Measurements from ENCODE around the gene UBE3C.
"Not testable (repeated sequence)": the region's sequence is repeated elsewhere in the genome, so short reads cannot be mapped to it uniquely, and the experiment has no call there.

Gene UBE3C

DNA sequence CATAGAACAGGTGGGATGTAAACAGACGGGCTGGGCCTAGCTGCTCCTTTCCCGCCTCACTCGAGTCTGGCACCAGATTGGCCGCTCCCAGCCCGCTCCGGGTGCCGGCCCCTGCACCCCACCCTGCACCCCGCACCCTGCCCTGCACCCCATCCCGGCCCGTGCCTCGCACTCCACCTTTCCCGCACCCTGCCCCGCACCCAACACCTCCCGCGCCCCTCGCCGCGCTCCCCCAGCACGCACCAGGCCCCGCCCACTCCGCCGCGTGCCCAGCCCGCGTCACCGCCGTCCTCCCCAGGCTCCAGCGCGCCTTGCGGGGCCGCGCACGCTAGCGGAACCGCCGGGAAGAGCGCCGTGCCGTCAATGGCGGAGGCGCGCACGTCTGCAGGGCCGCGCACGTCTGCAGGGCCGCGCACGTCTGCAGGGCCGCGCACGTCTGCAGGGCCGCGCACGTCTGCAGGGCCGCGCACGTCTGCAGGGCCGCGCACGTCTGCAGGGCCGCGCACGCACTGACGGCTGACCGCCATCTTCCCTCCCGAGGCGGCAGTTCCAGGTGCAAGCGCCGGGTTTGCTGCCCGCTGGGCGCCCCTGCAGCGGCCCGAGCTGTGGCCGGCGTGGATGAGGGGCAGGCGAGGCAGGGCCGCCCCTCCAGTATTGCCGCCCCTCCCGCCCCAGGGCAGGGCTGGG is at the start of gene UBE3C:
UBE3C (plus strand) TSS at position 503 of the 687 bp plus-strand sequence. CDS start 347 bp downstream, outside the sequence.
- TF ChIP-seq, protein P1, sequence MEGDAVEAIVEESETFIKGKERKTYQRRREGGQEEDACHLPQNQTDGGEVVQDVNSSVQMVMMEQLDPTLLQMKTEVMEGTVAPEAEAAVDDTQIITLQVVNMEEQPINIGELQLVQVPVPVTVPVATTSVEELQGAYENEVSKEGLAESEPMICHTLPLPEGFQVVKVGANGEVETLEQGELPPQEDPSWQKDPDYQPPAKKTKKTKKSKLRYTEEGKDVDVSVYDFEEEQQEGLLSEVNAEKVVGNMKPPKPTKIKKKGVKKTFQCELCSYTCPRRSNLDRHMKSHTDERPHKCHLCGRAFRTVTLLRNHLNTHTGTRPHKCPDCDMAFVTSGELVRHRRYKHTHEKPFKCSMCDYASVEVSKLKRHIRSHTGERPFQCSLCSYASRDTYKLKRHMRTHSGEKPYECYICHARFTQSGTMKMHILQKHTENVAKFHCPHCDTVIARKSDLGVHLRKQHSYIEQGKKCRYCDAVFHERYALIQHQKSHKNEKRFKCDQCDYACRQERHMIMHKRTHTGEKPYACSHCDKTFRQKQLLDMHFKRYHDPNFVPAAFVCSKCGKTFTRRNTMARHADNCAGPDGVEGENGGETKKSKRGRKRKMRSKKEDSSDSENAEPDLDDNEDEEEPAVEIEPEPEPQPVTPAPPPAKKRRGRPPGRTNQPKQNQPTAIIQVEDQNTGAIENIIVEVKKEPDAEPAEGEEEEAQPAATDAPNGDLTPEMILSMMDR (conservative IDR thresholded peaks at IDR 0.05; ENCODE audit: control insufficient read depth, insufficient read depth, low read depth, low read length): no peak
- H3K4me3 ChIP-seq (ENCODE audit: control insufficient read depth, low read depth, low read length): peak within 1 kb of the TSS; percentile 90

DNA sequence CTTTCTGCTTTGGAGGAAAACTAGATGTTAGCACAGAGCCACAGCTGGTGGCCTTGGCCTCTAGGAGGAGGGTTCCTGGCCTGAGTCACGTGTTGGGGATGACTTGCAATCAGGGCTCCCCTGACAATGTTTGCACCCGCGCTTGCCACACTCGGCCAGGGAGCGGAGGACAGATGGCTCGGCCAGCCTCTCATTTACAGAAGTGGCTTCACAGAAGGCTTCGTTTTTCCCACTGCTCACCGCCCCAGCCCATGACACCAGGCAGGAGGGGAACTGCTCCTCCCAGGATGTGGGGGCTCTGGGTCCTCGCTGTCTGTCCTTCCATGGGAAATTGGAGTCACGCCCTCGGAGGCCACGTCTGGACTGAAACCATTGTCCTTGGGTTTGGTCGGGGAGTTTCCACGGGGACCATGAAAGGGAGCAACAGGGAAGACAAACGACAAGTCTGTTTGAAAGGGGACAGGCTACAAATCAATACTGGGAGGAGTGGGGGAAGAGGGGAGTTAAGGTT is 49.6 kb upstream of the UBE3C start:
- TF ChIP-seq, protein P1 (conservative IDR thresholded peaks at IDR 0.05; ENCODE audit: control insufficient read depth, insufficient read depth, low read depth, low read length): no peak
- H3K4me3 ChIP-seq (ENCODE audit: control insufficient read depth, low read depth, low read length): no peak overlapping the region
- no peak for DNase-seq (ENCODE audit: low read depth)

More for the DNA sequence above, at the start of gene UBE3C:
- DNase-seq (ENCODE audit: low read depth): peak; percentile 85

DNA sequence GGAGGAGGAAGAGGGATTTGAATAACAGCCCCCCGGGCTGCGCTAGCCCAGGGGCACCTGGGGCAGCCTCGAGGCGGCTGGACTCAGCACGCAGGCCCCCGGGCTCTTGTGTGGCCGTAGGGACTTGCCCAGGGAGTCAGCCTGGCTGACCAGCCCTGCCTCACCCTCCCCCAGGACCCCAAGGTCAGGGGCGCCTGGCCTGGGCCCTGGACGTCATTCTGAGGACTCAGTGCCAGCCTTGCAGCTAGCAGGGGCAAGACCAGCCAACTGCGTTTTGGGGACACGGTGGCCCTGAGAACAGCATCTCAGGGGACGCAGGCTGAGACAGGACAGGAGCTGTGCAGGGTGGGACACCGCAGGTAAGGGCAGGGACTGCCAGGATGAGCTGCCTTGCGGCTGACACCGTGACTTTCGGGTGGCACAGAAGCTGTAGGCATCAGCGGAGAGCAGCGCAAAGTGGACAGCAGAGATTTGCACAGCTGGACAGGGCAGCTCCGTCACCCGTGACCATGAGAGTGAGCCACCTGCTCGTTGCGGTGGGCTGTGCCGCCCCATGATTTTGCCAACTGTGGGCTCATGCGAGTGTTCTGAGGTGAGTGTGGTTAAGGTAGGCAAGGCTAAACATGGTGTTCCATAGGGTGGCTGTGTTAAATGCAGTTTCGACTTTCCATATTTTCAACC is 48.1 kb upstream of the UBE3C start:
- H3K4me3 ChIP-seq (ENCODE audit: control insufficient read depth, low read depth, low read length): no peak overlapping the region
- TF ChIP-seq, protein P1 (conservative IDR thresholded peaks at IDR 0.05; ENCODE audit: control insufficient read depth, insufficient read depth, low read depth, low read length): no peak
- DNase-seq (ENCODE audit: low read depth): no peak

DNA sequence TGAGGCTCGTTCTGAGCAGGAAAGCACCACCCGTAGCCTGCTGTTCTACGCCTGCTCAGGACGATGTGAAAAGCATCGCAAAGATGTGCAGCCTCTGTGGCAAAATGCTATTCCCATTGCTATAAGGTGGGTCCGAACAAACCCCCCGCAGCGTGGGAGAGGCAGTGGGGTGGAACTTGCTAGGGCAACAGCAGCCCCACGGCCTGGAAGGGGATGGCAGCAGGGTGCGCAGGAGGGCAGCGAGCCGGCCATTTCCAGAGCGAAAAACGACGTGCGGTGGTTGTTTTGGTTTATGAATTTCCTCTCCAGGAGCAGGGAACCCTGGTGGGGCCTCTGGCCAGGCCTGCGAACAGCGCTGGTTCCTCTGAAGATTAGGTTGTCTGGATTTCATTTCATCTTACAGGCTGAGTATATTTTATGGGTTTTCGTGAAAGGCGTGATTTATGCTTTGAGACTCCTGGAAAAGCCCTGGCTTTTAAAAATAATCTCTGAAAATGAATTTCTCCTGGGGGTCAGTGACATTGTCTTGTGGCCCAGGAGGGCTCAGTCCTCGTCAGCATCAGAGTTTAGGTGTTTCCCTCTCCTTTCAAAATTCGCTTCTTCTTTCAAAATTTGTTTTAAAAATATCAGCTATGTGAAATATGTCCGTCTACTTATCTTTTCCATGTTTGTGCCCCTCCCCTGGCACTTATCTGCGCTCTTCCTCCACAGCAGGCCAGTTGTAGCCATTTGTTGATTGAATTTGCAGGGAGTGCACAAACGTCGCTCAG is 42.3 kb upstream of the UBE3C start:
- no peak overlapping the region for H3K4me3 ChIP-seq (ENCODE audit: control insufficient read depth, low read depth, low read length)
- no peak for DNase-seq (ENCODE audit: low read depth)
- TF ChIP-seq, protein P1 (conservative IDR thresholded peaks at IDR 0.05; ENCODE audit: control insufficient read depth, insufficient read depth, low read depth, low read length): no peak

DNA sequence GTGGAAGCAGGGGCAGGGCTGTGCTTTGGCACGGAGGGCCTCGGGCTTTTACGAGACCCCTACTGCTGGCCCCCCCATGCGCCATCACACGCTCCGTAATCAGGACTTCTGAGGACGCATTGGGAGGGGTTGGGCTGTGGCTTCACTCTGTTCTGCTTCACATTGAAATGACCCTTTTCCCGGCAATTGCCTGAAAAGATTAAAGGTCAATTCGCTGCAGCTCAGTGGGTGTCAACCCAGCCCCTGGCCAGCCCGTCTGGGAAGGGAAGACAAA is 41.7 kb upstream of the UBE3C start:
- no peak overlapping the region for H3K4me3 ChIP-seq (ENCODE audit: control insufficient read depth, low read depth, low read length)
- TF ChIP-seq, protein P1 (conservative IDR thresholded peaks at IDR 0.05; ENCODE audit: control insufficient read depth, insufficient read depth, low read depth, low read length): no peak
- no peak for DNase-seq (ENCODE audit: low read depth)

DNA sequence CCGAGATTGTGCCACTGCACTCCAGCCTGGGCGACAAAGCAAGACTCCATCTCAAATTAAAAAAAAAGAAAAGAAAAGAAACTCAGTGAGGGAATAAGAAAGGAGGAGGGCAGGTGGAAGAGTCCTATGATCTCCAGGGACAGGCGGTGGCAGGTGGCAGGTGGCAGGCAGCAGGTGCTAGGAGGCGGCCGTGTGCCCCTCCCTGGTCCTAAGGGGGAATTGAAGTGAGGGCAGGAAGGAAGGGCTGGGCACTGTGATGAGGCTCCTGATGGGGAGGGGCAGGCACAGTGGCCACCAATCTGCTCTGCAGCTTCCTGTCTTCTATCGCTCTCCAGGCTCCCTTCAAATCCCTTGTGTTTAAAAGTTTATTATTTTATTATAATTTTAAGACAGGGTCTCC is 41.2 kb upstream of the UBE3C start:
- TF ChIP-seq, protein P1 (conservative IDR thresholded peaks at IDR 0.05; ENCODE audit: control insufficient read depth, insufficient read depth, low read depth, low read length): no peak
- no peak overlapping the region for H3K4me3 ChIP-seq (ENCODE audit: control insufficient read depth, low read depth, low read length)
- DNase-seq (ENCODE audit: low read depth): no peak

DNA sequence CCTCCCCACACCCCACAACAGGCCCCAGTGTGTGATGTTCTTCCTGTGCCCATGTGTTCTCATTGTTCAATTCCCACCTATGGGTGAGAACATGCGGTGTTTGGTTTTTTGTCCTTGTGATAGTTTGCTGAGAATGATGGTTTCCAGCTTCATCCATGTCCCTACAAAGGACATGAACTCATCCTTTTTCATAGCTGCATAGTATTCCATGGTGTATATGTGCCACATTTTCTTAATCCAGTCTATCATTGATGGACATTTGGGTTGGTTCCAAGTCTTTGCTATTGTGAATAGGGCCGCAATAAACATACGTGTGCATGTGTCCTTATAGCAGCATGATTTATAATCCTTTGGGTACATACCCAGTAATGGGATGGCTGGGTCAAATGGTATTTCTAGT is 38.7 kb upstream of the UBE3C start:
- not testable (repeated sequence) for DNase-seq (ENCODE audit: low read depth); H3K4me3 ChIP-seq (ENCODE audit: control insufficient read depth, low read depth, low read length)

DNA sequence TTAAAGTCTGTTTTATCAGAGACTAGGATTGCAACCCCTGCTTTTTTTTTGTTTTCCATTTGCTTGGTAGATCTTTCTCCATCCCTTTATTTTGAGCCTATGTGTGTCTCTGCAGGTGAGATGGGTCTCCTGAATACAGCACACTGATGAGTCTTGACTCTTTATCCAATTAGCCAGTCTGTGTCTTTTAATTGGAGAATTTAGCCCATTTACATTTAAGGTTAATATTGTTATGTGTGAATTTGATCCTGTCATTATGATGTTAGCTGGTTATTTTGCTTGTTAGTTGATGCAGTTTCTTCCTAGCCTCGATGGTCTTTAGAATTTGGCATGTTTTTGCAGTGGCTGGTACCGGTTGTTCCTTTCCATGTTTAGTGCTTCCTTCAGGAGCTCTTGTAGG is 35.1 kb upstream of the UBE3C start:
- H3K4me3 ChIP-seq (ENCODE audit: control insufficient read depth, low read depth, low read length); DNase-seq (ENCODE audit: low read depth): not testable (repeated sequence)
